WTC11 (cell line): ENCODE data around the gene SPN.
"Not testable (repeated sequence)": the region's sequence is repeated elsewhere in the genome, so short reads cannot be mapped to it uniquely, and the experiment has no call there.

Experiments
- CTCF ChIP-seq: fragments of 200-600 bp; IDR thresholded peaks from 2 replicates; pipeline ENCODE4 v1.8.0; 2022; ENCODE audit warnings: antibody characterized with exemption
- HMGA2 ChIP-seq: fragments of 250-450 bp; sonication (Bioruptor Pico); IDR thresholded peaks from 2 replicates; pipeline ENCODE4 v1.4.0; 2021; ENCODE audit warnings: mild to moderate bottlenecking, moderate library complexity
- MXD4 ChIP-seq: fragments of 250-450 bp; sonication (Bioruptor Pico); IDR thresholded peaks from 2 replicates; pipeline ENCODE4 v1.8.0; 2021; ENCODE audit warnings: mild to moderate bottlenecking, moderate library complexity, borderline replicate concordance
- SMAD4 ChIP-seq: sonication (generic); formaldehyde crosslinking; IDR thresholded peaks from 2 replicates; pipeline ENCODE4 v1.8.0; 2022; ENCODE audit warnings: mild to moderate bottlenecking, missing genetic modification reagents
- SP1 ChIP-seq: sonication (generic); formaldehyde crosslinking; conservative IDR thresholded peaks from 2 replicates; pipeline ENCODE4 v1.8.1; 2022; ENCODE audit warnings: missing genetic modification reagents
- USF2 ChIP-seq: sonication (generic); formaldehyde crosslinking; IDR thresholded peaks from 2 replicates; pipeline ENCODE4 v1.8.1; 2023; ENCODE audit warnings: mild to moderate bottlenecking, missing genetic modification reagents, moderate library complexity
- ZBTB43 ChIP-seq: sonication (generic); formaldehyde crosslinking; IDR thresholded peaks from 2 replicates; pipeline ENCODE4 v1.8.1; 2023; ENCODE audit warnings: mild to moderate bottlenecking, missing genetic modification reagents
- ZNF138 ChIP-seq: sonication (generic); formaldehyde crosslinking; conservative IDR thresholded peaks from 2 replicates; pipeline ENCODE4 v1.8.1; 2022; ENCODE audit warnings: mild to moderate bottlenecking, moderate library complexity, missing genetic modification reagents
- ZNF219 ChIP-seq: sonication (generic); formaldehyde crosslinking; IDR thresholded peaks from 2 replicates; pipeline ENCODE4 v1.8.0; 2023; ENCODE audit warnings: missing genetic modification reagents, mild to moderate bottlenecking, borderline replicate concordance
- ZNF281 ChIP-seq: sonication (generic); formaldehyde crosslinking; IDR thresholded peaks from 2 replicates; pipeline ENCODE4 v1.8.0; 2023; ENCODE audit warnings: mild to moderate bottlenecking, missing genetic modification reagents
- ZNF423 ChIP-seq: fragments of 250-450 bp; sonication (Bioruptor Pico); IDR thresholded peaks from 2 replicates; pipeline ENCODE4 v2.1.2; 2022; ENCODE audit warnings: mild to moderate bottlenecking, moderate library complexity
- TF ChIP-seq, protein P1 (sequence below): sonication (generic); formaldehyde crosslinking; conservative IDR thresholded peaks from 2 replicates; pipeline ENCODE4 v1.8.1; 2022; ENCODE audit warnings: mild to moderate bottlenecking, missing genetic modification reagents
- TF ChIP-seq, protein P2 (sequence below): sonication (generic); formaldehyde crosslinking; IDR thresholded peaks from 2 replicates; pipeline ENCODE4 v1.8.0; 2022; ENCODE audit warnings: mild to moderate bottlenecking, missing genetic modification reagents

DNA sequence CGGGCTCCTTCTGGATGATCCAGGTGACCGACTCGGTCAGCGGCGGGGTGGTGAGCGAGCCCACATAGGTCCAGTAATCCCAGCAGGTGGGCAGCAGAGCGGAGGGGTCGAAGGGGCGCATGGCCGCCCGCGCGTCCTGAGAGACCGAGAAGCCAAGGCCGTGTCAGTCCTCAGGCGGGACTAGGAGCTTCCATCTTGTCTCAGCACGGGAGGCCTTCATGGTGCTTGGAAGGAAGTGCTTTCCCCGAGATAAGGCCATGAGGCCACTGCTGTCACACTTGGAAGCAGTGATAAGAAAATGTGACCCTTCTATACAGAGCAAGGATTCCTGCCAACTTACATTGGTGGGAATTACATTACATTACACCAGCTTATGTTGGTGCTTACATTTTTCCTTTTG is 40.3 kb upstream of the SPN start:
- TF ChIP-seq CTCF; MXD4; ZNF423 (CRISPR knock-in tag); HMGA2; ZNF219 (CRISPR knock-in tag); SMAD4; ZNF281 (CRISPR knock-in tag); ZBTB43 (CRISPR knock-in tag); SP1 (CRISPR knock-in tag); ZNF138 (CRISPR knock-in tag); USF2: not testable (repeated sequence)
- TF ChIP-seq, protein P1, sequence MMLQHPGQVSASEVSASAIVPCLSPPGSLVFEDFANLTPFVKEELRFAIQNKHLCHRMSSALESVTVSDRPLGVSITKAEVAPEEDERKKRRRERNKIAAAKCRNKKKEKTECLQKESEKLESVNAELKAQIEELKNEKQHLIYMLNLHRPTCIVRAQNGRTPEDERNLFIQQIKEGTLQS, result not testable (repeated sequence)
- TF ChIP-seq, protein P2, sequence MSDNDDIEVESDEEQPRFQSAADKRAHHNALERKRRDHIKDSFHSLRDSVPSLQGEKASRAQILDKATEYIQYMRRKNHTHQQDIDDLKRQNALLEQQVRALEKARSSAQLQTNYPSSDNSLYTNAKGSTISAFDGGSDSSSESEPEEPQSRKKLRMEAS, result not testable (repeated sequence)
